GM20000 (cell line): ENCODE data around the gene ST7.

Experiments used
- DNase-seq: peaks from one replicate; pipeline ENCODE4 v3.0.0; 2012; ENCODE audit warnings: low spot score
- TF ChIP-seq, protein P1 (sequence below): IDR thresholded peaks from 2 replicates; pipeline ENCODE4 v1.5.1; 2012; ENCODE audit warnings: mild to moderate bottlenecking, control low read depth; ENCODE audit errors: extremely low read depth, missing control alignments

ST7 gene

DNA sequence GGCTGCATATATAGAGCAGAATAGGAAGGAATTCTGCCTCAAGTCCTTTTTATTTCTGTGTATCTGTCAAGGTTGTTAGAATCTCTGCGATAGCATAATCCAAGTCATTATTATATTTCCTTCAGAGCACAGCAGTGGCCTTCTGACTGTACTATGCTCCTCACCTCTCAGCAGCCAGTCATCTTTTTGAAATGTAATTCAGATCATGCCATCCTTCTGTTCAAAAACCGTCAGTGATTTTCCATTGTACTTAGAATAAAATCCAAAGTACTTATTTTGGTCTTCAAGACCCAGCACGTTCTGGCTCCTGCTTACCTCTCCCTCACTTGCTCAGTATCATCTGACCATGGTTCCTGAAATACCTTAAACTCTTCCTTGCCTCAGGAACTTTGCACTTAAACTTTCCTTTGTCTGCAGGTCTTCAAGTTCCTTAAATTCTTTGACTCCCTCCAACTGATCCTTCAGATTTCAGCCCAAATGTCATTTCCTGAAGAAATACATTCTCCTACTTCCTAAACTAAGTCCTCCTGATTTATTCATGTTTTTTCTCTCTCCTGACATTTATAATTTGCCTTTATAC lies 112.4 kb downstream of the ST7 start:
- TF ChIP-seq, protein P1, sequence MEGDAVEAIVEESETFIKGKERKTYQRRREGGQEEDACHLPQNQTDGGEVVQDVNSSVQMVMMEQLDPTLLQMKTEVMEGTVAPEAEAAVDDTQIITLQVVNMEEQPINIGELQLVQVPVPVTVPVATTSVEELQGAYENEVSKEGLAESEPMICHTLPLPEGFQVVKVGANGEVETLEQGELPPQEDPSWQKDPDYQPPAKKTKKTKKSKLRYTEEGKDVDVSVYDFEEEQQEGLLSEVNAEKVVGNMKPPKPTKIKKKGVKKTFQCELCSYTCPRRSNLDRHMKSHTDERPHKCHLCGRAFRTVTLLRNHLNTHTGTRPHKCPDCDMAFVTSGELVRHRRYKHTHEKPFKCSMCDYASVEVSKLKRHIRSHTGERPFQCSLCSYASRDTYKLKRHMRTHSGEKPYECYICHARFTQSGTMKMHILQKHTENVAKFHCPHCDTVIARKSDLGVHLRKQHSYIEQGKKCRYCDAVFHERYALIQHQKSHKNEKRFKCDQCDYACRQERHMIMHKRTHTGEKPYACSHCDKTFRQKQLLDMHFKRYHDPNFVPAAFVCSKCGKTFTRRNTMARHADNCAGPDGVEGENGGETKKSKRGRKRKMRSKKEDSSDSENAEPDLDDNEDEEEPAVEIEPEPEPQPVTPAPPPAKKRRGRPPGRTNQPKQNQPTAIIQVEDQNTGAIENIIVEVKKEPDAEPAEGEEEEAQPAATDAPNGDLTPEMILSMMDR, result no peak
- no peak for DNase-seq

DNA sequence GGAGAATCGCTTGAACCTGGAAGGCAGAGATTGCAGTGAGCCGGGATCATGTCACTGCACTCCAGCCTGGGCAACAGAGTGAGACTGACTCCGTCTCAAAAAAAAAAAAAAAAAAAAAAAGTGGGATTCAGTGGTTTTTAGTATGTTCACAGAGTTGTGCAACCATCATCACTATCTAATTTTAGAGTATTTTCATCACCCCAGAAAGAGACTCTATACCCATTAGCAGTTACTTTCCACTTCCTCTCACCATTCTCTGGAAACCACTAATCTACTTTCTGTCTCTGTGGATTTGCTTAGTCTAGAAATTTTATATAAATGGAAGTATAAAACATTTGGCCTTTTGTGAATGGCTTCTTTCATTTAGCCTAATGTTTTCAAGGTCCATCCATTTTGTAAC lies 113.4 kb downstream of the ST7 start:
- TF ChIP-seq, protein P1, result no peak
- no peak for DNase-seq

DNA sequence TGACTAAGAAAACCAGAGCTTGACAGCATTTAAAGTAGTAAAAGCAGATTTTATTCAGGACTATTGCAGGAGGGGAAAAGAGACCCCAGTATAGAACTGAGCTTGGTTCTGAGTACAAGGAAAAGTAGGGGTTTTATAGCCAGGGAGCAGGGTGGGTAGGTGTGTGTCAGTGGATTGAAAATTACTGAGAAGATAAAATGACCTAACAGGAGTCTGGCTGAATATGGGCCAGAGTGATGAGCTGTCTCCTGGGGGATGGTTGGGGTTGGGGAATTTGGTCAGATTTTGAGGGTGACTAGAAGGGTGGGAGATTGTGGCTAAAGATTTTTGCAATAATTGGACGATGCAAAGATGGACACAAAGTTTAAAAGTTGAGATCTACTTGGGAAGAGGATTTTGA lies 114.0 kb downstream of the ST7 start:
- TF ChIP-seq, protein P1, result no peak
- DNase-seq, result no peak

DNA sequence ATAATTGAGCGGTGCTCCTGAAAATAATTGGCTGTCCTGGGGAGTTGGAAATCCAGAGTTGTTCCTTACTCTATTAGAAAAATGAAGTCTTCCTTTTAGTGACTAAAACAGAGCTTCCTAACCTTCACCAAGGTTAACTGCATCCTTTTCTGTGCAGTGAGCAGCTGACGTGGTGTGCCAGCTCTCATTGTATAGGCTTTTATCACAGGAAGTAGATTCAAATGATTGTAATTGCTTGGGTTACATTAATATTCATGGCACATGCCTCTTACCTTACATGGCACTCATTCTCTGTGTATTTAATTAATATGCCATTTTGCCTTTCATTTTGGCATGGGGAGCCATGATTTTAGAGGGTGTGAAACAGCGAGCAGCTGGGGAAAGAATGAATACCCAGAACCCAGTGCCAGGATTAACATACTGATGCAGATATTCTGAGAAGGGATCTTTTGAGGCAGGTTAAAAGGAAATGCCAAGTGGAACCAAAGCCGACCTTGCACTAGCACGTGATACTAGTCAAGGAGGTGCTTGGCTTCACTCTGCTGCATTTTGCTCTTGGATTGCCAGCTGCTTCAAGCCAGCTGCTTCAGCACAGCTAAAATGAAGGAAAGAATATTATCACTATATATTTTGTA lies 115.3 kb downstream of the ST7 start:
- no peak for DNase-seq

DNA sequence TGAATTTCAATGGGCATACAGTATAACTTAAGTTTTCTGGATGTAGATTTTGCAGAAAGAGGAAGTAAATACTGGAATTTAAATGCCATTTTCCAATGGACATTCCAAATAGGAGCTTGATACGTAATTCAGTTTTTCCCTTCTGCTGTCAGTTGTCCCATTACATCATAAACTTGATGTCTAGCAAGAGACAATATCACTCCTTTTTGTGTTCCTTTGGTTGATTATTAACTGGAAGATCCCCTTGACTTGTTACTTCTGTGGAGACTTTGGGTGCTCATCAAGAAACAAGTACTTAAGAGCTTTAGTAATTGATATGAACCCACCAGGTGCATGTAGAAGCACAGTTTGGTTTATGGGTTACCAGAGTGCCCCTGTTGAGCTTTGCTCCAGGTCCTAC lies 116.1 kb downstream of the ST7 start:
- DNase-seq, result peak; percentile 10
- TF ChIP-seq, protein P1, result no peak

More for the DNA sequence above, 115.3 kb downstream of the ST7 start:
- TF ChIP-seq, protein P1, result no peak

DNA sequence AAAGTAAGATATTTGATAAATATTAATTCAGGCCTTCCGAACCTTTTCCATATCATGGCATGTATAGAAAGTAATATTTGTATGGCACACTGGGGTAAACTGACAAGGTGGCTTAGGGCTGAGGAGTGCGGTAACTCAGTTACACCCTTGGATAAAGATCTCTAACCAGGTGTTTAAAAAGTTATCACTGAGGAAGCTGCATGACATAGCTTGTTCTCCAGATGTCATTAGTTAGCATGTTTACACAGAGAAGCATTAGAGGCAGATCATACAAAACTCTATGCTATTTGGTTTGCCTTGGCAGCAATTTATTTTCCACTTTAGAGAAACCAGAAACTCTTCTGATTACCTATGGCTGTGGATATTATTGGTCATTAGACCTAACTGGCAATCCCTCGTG lies 118.2 kb downstream of the ST7 start:
- TF ChIP-seq, protein P1, result no peak
- DNase-seq, result no peak

DNA sequence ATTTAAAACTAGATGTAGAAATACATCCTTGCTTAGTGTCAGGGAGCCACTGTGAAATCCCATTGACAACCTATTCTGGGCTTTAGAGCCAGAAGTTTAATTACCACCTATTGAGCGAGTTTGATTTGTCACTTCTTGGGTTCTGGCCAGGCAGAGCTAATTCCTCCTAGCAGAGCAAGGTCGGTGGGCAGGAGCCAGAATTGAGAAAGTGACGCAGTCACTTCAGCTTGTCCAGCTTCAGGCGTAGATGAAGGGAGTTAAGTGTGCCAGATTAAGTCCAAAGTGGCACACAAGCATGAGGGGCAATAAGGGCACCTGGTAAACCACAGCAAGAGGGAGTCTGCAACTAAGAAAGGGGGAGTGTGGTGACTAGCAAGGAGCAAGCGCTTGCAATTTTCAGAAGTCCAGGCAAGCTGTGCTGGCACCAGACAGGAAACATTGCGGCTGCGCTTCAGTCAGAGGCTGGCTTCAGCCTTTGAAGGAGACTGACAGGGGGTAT lies 119.4 kb downstream of the ST7 start:
- TF ChIP-seq, protein P1, result no peak

More for the DNA sequence above, 119.4 kb downstream of the ST7 start:
- DNase-seq, result no peak
